Measurements from ENCODE around the gene KCNJ1. TPM values are rescaled to one million over a fixed set of nuclear protein-coding genes. Genes with fewer than 3 reads are reported as not detected.

Gene KCNJ1
- total RNA-seq, 1 donor from 2014 or later, result not detected

GRCh38 chr11:128872094-128872493 is 5.0 kb upstream of the KCNJ1 start:
- no peak for TF ChIP-seq CTCF (IDR thresholded peaks at IDR 0.05; ENCODE audit: borderline replicate concordance)
- Histone ChIP-seq H3K9me3 (replicated peaks) (no peaks in the 10 kb centered on the region), H3K27me3 (ENCODE audit: low read depth) (no peaks in the 10 kb centered on the region), H3K4me3 (no peak overlapping the region), H3K36me3 (no peaks in the 10 kb centered on the region), H3K4me1 (no peaks in the 10 kb centered on the region), H3K27ac (replicated peaks) (no peak overlapping the region)
- intact Hi-C loops (cut with micrococcal nuclease), result no loop called here
- no peak for DNase-seq

- H3K27ac ChIP-seq (replicated peaks), result no peak overlapping the region
- H3K4me1 ChIP-seq, result no peaks in the 10 kb centered on the region
- no peak for DNase-seq
- no peak overlapping the region for H3K4me3 ChIP-seq
- no peaks in the 10 kb centered on the region for H3K27me3 ChIP-seq (ENCODE audit: low read depth)
- TF ChIP-seq CTCF (IDR thresholded peaks at IDR 0.05; ENCODE audit: borderline replicate concordance), result no peak
- intact Hi-C loops (cut with micrococcal nuclease), result no loop called here
- H3K9me3 ChIP-seq (replicated peaks), result no peaks in the 10 kb centered on the region
- no peaks in the 10 kb centered on the region for H3K36me3 ChIP-seq
These were observed 4.1 kb upstream of the KCNJ1 start for GRCh38 chr11:128871168-128871610.

GRCh38 chr11:128868841-128869671 is 2.0 kb upstream of the KCNJ1 start:
- H3K9me3 ChIP-seq (replicated peaks), result no peaks in the 10 kb centered on the region
- H3K4me1 ChIP-seq, result no peaks in the 10 kb centered on the region
- H3K4me3 ChIP-seq, result no peak overlapping the region
- intact Hi-C loops (cut with micrococcal nuclease), result no loop called here
- no peak for DNase-seq
- TF ChIP-seq CTCF (IDR thresholded peaks at IDR 0.05; ENCODE audit: borderline replicate concordance), result no peak
- H3K27me3 ChIP-seq (ENCODE audit: low read depth), result no peaks in the 10 kb centered on the region
- no peaks in the 10 kb centered on the region for H3K36me3 ChIP-seq
- H3K27ac ChIP-seq (replicated peaks), result no peak overlapping the region

- Histone ChIP-seq H3K27me3 (ENCODE audit: low read depth) (no peaks in the 10 kb centered on the region), H3K27ac (replicated peaks) (no peak overlapping the region), H3K36me3 (no peaks in the 10 kb centered on the region), H3K4me3 (no peak overlapping the region), H3K4me1 (peaks cover 1% of the 10 kb centered on the region), H3K9me3 (replicated peaks) (no peaks in the 10 kb centered on the region)
- intact Hi-C loops (cut with micrococcal nuclease), result no loop called here
- no peak for TF ChIP-seq CTCF (IDR thresholded peaks at IDR 0.05; ENCODE audit: borderline replicate concordance)
- no peak for DNase-seq
These were observed 1.6 kb downstream of the KCNJ1 start for GRCh38 chr11:128865490-128865889.

GRCh38 chr11:128862908-128863660 is 4.0 kb downstream of the KCNJ1 start:
- no peak for TF ChIP-seq CTCF (IDR thresholded peaks at IDR 0.05; ENCODE audit: borderline replicate concordance)
- intact Hi-C loops (cut with micrococcal nuclease), result no loop called here

More at GRCh38 chr11:128862908-128863660, 4.0 kb downstream of the KCNJ1 start:
- H3K27me3 ChIP-seq (ENCODE audit: low read depth), result no peaks in the 10 kb centered on the region
- no peak overlapping the region for H3K4me3 ChIP-seq
- DNase-seq, result no peak
- no peaks in the 10 kb centered on the region for H3K9me3 ChIP-seq (replicated peaks)
- no peak overlapping the region for H3K27ac ChIP-seq (replicated peaks)
- no peaks in the 10 kb centered on the region for H3K36me3 ChIP-seq
- peaks cover 12% of the 10 kb centered on the region for H3K4me1 ChIP-seq
